Stomach (tissue), 9 donors: ENCODE measurements around the gene ITPR2. TPM values are rescaled to one million over a fixed set of nuclear protein-coding genes. Genes with fewer than 3 reads are reported as not detected.

Source experiments
- DNase-seq, 2 donors: peaks; one replicate each; pipeline versions ENCODE4 v3.0.0 to v3.0.0-alpha.2; 2013 to 2019
- H3K27ac ChIP-seq, 5 donors: fragments of 200-600 bp in 4 of 5; sonication (generic) in 4 of 5; one replicate each; pipeline ENCODE4 v1.5.1; 2013 to 2019; ENCODE audit warnings: mild to moderate bottlenecking in 1 of 5, moderate library complexity in 1 of 5
- H3K27me3 ChIP-seq, 3 donors: fragments of 200-600 bp; sonication (generic); one replicate each; pipeline ENCODE4 v1.5.1; 2017 to 2019; ENCODE audit warnings: mixed run types in 1 of 3
- H3K36me3 ChIP-seq, 4 donors: fragments of 200-600 bp; sonication (generic); 1 replicate in 3 of 4; 2 replicates in 1 of 4; pipeline ENCODE4 v1.5.1; 2016 to 2019
- H3K4me1 ChIP-seq, 4 donors: fragments of 200-600 bp; sonication (generic); one replicate each; pipeline ENCODE4 v1.5.1; 2016 to 2019
- H3K4me3 ChIP-seq, 4 donors: fragments of 200-600 bp; sonication (generic) in 3 of 4; one replicate each; pipeline ENCODE4 v1.5.1; 2016 to 2019; ENCODE audit warnings: mild to moderate bottlenecking in 1 of 4
- H3K9me3 ChIP-seq, 4 donors: fragments of 200-600 bp; sonication (generic); one replicate each; pipeline ENCODE4 v1.5.1; 2016 to 2019
- EP300 ChIP-seq: sonication (generic); formaldehyde crosslinking; IDR thresholded peaks from one replicate; pipeline ENCODE4 v1.6.1; 2017; ENCODE audit warnings: antibody characterized with exemption
- POLR2A ChIP-seq, 4 donors: fragments of 450-650 bp; IDR thresholded peaks; one replicate each; pipeline ENCODE4 v1.6.1; 2016; ENCODE audit warnings: antibody characterized with exemption in 4 of 4, control low read depth in 2 of 4, mild to moderate bottlenecking in 1 of 4, moderate library complexity in 1 of 4
- POLR2AphosphoS5 ChIP-seq, 3 donors: sonication (generic); formaldehyde crosslinking; IDR thresholded peaks; one replicate each; pipeline ENCODE4 v1.6.1; 2016; ENCODE audit warnings: antibody characterized with exemption in 3 of 3
- WGBS, 5 donors: extraction: QIAGEN DNeasy Blood & Tissue Kit in 3 of 5; methylation state at CpG; one replicate each; pipeline versions ENCODE4 v1.1.5 to v1.1.7; 2013 to 2018; 5-methylcytosine and 5-hydroxymethylcytosine counted together
- intact Hi-C: fragments of 100-400 bp; cut with DNase I; formaldehyde crosslinking; loops from one replicate; pipeline ENCODE4 v1.15.1; 2023; ENCODE audit warnings: low total_unique reads
- polyA plus RNA-seq, 3 donors: library from polyadenylated mRNA; stranded (reverse); fragments of 200-250 nt; gene quantifications; one replicate each; pipeline ENCODE4 v1.2.3, GENCODE V29; 2013
- total RNA-seq, 5 donors: library from RNA; depleted of rRNA; stranded (reverse); fragments of >200 nt; gene quantifications; one replicate each; pipeline versions ENCODE4 v1.1.0 to v1.2.3, GENCODE V29; 2014 to 2016
- TF ChIP-seq, protein P1 (sequence below), 7 experiments: fragments of 450-650 bp in 4 of 7; fragments of 200-600 bp in 3 of 7; sonication (generic) in 3 of 7; IDR thresholded peaks; one replicate each; pipeline ENCODE4 v1.5.1; 2016 to 2019; ENCODE audit warnings: antibody characterized with exemption in 7 of 7, control low read depth in 2 of 7, mild to moderate bottlenecking in 1 of 7
- donor health status: healthy with polysubstance abuse.
- donor health status: Bipolar disorder and iron deficiency.
- donor health status: healthy.

The ITPR2 gene
- total and polyA plus RNA-seq, 8 donors: 1.4 to 172 (median 23.4) TPM

DNA sequence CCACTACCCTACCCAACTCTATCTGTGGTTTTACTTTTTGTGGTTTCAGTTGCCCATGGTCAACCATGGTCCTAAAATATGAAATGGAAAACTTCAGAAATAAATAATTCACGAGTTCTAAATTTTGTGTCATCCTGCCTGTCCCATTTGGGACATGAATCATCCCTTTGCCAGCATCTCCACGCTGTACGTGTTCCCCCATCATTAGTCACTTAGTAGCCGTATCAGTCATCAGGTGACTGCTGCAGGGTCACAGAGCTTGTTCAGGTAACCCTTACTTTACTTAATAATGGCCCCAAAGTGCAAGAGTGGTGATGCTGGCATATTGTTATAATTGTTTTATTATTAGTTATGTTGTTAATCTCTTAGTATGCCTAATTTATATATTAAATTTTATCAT lies 209.9 kb downstream of the ITPR2 start:
- intact Hi-C loops: no loop called here
- Histone ChIP-seq H3K27ac (no peak overlapping the region), H3K9me3 (no peaks in the 10 kb centered on the region), H3K4me1 (no peaks in the 10 kb centered on the region), H3K27me3 (no peaks in the 10 kb centered on the region), H3K36me3 (peaks cover 9 to 74% (median 58%) of the 10 kb centered on the region in 4 donors), H3K4me3 (no peak overlapping the region)
- TF ChIP-seq, protein P1, sequence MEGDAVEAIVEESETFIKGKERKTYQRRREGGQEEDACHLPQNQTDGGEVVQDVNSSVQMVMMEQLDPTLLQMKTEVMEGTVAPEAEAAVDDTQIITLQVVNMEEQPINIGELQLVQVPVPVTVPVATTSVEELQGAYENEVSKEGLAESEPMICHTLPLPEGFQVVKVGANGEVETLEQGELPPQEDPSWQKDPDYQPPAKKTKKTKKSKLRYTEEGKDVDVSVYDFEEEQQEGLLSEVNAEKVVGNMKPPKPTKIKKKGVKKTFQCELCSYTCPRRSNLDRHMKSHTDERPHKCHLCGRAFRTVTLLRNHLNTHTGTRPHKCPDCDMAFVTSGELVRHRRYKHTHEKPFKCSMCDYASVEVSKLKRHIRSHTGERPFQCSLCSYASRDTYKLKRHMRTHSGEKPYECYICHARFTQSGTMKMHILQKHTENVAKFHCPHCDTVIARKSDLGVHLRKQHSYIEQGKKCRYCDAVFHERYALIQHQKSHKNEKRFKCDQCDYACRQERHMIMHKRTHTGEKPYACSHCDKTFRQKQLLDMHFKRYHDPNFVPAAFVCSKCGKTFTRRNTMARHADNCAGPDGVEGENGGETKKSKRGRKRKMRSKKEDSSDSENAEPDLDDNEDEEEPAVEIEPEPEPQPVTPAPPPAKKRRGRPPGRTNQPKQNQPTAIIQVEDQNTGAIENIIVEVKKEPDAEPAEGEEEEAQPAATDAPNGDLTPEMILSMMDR (IDR thresholded peaks at IDR 0.05): no peak
- TF ChIP-seq POLR2A (IDR thresholded peaks at IDR 0.05): no peak
- TF ChIP-seq EP300: no peak
- no peak for TF ChIP-seq POLR2AphosphoS5 (IDR thresholded peaks at IDR 0.05)
- no peak for DNase-seq
- WGBS, 5 donors: 85 to 93% (median 89%) methylated on average over 4 of the region's 4 CpGs

DNA sequence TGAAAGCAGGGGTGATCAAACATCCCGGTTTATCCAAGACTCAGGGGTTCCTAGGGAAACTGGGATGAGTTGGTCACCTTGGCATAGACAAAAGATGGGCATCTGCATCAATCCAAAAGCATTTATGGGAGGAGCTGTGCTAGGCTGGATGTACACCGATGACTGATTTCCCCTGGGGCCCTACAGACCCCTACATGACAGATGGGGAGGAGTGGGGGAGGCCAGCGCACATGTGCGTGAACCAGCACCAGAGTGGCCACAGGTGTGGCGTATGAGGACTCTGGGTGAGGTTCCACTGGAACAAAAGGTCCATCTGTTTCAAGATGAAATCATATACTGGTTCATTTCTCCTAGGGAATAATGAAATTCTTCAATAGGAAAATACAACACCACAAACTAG lies 210.4 kb downstream of the ITPR2 start:
- H3K27me3 ChIP-seq: no peaks in the 10 kb centered on the region
- no peaks in the 10 kb centered on the region for H3K9me3 ChIP-seq
- peaks cover 9 to 68% (median 54%) of the 10 kb centered on the region in 4 donors for H3K36me3 ChIP-seq
- no peak overlapping the region for H3K4me3 ChIP-seq
- intact Hi-C loops: no loop called here
- no peak overlapping the region for H3K27ac ChIP-seq
- no peak for DNase-seq
- 88 to 95% (median 92%) methylated on average over 5 of the region's 5 CpGs for WGBS, 5 donors
- no peaks in the 10 kb centered on the region for H3K4me1 ChIP-seq
- TF ChIP-seq, protein P1 (IDR thresholded peaks at IDR 0.05): no peak
- TF ChIP-seq EP300 (no peak), POLR2AphosphoS5 (IDR thresholded peaks at IDR 0.05) (no peak), POLR2A (IDR thresholded peaks at IDR 0.05) (no peak)

DNA sequence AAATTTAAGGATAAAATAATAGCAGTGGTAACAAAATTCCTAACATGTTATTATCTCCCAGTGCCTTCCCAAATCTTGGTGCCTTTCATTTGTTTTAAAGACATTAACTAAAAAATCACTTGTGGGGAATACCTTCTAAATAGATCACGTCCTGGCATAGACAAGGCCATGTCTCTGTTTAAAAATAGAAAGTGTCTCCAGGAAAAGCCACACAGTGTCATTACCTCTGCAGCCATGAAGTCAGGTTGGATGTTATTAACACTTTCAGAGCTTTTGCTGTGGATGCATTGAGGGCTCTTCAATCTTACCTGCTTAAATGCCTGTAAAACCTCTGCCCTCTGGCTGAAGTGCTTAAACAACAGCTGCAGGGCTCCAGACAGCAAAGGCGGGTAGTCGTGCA lies 211.1 kb downstream of the ITPR2 start:
- Histone ChIP-seq H3K36me3 (peaks cover 9 to 62% (median 48%) of the 10 kb centered on the region in 4 donors), H3K4me1 (no peaks in the 10 kb centered on the region), H3K27me3 (no peaks in the 10 kb centered on the region), H3K4me3 (no peak overlapping the region), H3K9me3 (no peaks in the 10 kb centered on the region), H3K27ac (no peak overlapping the region)
- DNase-seq: no peak
- intact Hi-C loops: no loop called here
- TF ChIP-seq, protein P1 (IDR thresholded peaks at IDR 0.05): no peak
- TF ChIP-seq POLR2A (IDR thresholded peaks at IDR 0.05): no peak
- TF ChIP-seq POLR2AphosphoS5 (IDR thresholded peaks at IDR 0.05): no peak
- no peak for TF ChIP-seq EP300
- WGBS, 5 donors: 90 to 95% (median 93%) methylated on average over 3 of the region's 3 CpGs

DNA sequence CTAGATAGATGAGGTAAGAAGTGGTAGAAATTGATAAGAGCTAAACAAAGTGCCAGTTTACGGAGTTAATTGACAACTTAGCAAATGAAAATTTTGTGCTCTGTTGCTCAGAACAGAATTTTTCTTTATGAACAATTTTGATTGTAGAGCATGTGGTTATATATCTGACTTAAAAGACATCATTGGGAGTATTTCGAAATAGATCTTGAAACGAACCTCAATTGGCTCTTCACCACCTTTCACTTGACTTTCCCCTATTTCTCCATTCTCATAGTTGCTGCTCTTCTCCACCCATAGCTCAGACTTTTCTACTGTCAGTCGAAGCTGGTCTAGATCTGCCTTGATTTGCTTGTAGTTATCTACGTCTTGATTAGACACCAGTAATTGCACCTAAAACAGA lies 212.1 kb downstream of the ITPR2 start:
- H3K27me3 ChIP-seq: no peaks in the 10 kb centered on the region

More for the DNA sequence above, 212.1 kb downstream of the ITPR2 start:
- no peak overlapping the region for H3K27ac ChIP-seq
- H3K9me3 ChIP-seq: no peaks in the 10 kb centered on the region
- intact Hi-C loops: no loop called here
- H3K4me1 ChIP-seq: no peaks in the 10 kb centered on the region
- no peak overlapping the region for H3K4me3 ChIP-seq
- 89 to 95% (median 93%) methylated on average over 5 of the region's 5 CpGs for WGBS, 5 donors
- DNase-seq: no peak
- H3K36me3 ChIP-seq: peaks cover 9 to 51% (median 39%) of the 10 kb centered on the region in 4 donors
- TF ChIP-seq, protein P1 (IDR thresholded peaks at IDR 0.05): no peak
- TF ChIP-seq EP300: no peak
- TF ChIP-seq POLR2AphosphoS5 (IDR thresholded peaks at IDR 0.05): no peak
- TF ChIP-seq POLR2A (IDR thresholded peaks at IDR 0.05): no peak
